OCI-LY3 (cell line): ENCODE measurements around the gene BABAM2.

Source experiments
- H2AFZ ChIP-seq: fragments of 200-600, 300-600 bp; shearing (Covaris generic); 2 replicates; pipeline ENCODE4 v1.6.0; 2014; ENCODE audit warnings: antibody characterized with exemption, low read depth, low read length
- H3K27ac ChIP-seq: fragments of 200-600, 300-600 bp; sonication (generic); 2 replicates; pipeline ENCODE4 v1.5.1; 2014; ENCODE audit warnings: mild to moderate bottlenecking, low read length, moderate library complexity, mixed read lengths
- H3K27me3 ChIP-seq: fragments of 200-600, 300-600 bp; sonication (generic); 2 replicates; pipeline ENCODE4 v1.6.1; 2014; ENCODE audit warnings: low read depth, low read length, mixed read lengths
- H3K36me3 ChIP-seq: fragments of 200-600, 300-600 bp; sonication (generic); replicated peaks from 2 replicates; pipeline ENCODE3; 2014; ENCODE audit warnings: low read depth, low read length, mixed read lengths
- H3K4me1 ChIP-seq: fragments of 300-600, 200-600 bp; sonication (generic); 2 replicates; pipeline ENCODE4 v1.6.1; 2014; ENCODE audit warnings: low read length, mixed read lengths
- H3K4me2 ChIP-seq: fragments of 200-600, 300-600 bp; sonication (generic); 2 replicates; pipeline ENCODE4 v1.6.1; 2014; ENCODE audit warnings: low read length, mixed read lengths
- H3K4me3 ChIP-seq: fragments of 300-600, 200-600 bp; sonication (generic); 2 replicates; pipeline ENCODE4 v1.5.1; 2014; ENCODE audit warnings: antibody characterized with exemption, mild to moderate bottlenecking, low read length, moderate library complexity
- H3K79me2 ChIP-seq: fragments of 300-600, 200-600 bp; shearing (Covaris generic); 2 replicates; pipeline ENCODE4 v1.6.1; 2014; ENCODE audit warnings: mild to moderate bottlenecking, low read length, mixed read lengths
- H3K9ac ChIP-seq: fragments of 300-600, 200-600 bp; shearing (Covaris generic); 2 replicates; pipeline ENCODE4 v1.6.0; 2014; ENCODE audit warnings: mild to moderate bottlenecking, low read length, moderate library complexity
- H3K9me3 ChIP-seq: fragments of 200-600, 300-600 bp; shearing (Covaris generic); 2 replicates; pipeline ENCODE4 v1.6.1; 2014; ENCODE audit warnings: low read length, mixed read lengths; ENCODE audit not compliant: insufficient read depth
- H4K20me1 ChIP-seq: fragments of 200-600, 300-600 bp; sonication (generic); 2 replicates; pipeline ENCODE4 v1.6.1; 2016; ENCODE audit warnings: low read length, mixed read lengths; ENCODE audit not compliant: insufficient read depth
- EZH2phosphoT487 ChIP-seq: fragments of 200-600 bp; shearing (Covaris generic); IDR thresholded peaks from 2 replicates; pipeline ENCODE4 v1.6.1; 2018; ENCODE audit warnings: antibody characterized with exemption, mixed run types, low read depth
- TF ChIP-seq, protein P1 (sequence below): fragments of 200-600, 300-600 bp; sonication (generic); IDR thresholded peaks from 2 replicates; pipeline ENCODE4 v1.5.1; 2014; ENCODE audit warnings: antibody characterized with exemption, low read length, low read depth

Gene BABAM2

GRCh38 chr2:28098501-28099225 is 208.1 kb downstream of the BABAM2 start:
- Histone ChIP-seq H3K4me1 (no peaks in the 10 kb centered on the region), H3K9ac (no peak overlapping the region), H4K20me1 (no peaks in the 10 kb centered on the region), H3K27ac (no peak overlapping the region), H3K27me3 (no peaks in the 10 kb centered on the region), H3K79me2 (no peaks in the 10 kb centered on the region), H3K9me3 (no peaks in the 10 kb centered on the region), H2AFZ (no peak overlapping the region), H3K4me2 (no peak overlapping the region), H3K4me3 (no peak overlapping the region), H3K36me3 (no peaks in the 10 kb centered on the region)
- TF ChIP-seq, protein P1, sequence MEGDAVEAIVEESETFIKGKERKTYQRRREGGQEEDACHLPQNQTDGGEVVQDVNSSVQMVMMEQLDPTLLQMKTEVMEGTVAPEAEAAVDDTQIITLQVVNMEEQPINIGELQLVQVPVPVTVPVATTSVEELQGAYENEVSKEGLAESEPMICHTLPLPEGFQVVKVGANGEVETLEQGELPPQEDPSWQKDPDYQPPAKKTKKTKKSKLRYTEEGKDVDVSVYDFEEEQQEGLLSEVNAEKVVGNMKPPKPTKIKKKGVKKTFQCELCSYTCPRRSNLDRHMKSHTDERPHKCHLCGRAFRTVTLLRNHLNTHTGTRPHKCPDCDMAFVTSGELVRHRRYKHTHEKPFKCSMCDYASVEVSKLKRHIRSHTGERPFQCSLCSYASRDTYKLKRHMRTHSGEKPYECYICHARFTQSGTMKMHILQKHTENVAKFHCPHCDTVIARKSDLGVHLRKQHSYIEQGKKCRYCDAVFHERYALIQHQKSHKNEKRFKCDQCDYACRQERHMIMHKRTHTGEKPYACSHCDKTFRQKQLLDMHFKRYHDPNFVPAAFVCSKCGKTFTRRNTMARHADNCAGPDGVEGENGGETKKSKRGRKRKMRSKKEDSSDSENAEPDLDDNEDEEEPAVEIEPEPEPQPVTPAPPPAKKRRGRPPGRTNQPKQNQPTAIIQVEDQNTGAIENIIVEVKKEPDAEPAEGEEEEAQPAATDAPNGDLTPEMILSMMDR: no peak
- no peak for TF ChIP-seq EZH2phosphoT487

- TF ChIP-seq, protein P1: no peak
- no peak for TF ChIP-seq EZH2phosphoT487
- Histone ChIP-seq H2AFZ (no peak overlapping the region), H3K4me1 (no peaks in the 10 kb centered on the region), H4K20me1 (no peaks in the 10 kb centered on the region), H3K9ac (no peak overlapping the region), H3K36me3 (no peaks in the 10 kb centered on the region), H3K4me2 (no peak overlapping the region), H3K9me3 (no peaks in the 10 kb centered on the region), H3K79me2 (no peaks in the 10 kb centered on the region), H3K4me3 (no peak overlapping the region), H3K27ac (no peak overlapping the region), H3K27me3 (no peaks in the 10 kb centered on the region)
Observed at GRCh38 chr2:28101123-28101522, 210.6 kb downstream of the BABAM2 start.

GRCh38 chr2:28101892-28102291 is 211.4 kb downstream of the BABAM2 start:
- no peak overlapping the region for H3K4me2 ChIP-seq
- H3K79me2 ChIP-seq: no peaks in the 10 kb centered on the region
- no peaks in the 10 kb centered on the region for H3K36me3 ChIP-seq
- TF ChIP-seq, protein P1: no peak
- no peak for TF ChIP-seq EZH2phosphoT487
- no peak overlapping the region for H3K9ac ChIP-seq
- no peaks in the 10 kb centered on the region for H3K9me3 ChIP-seq
- no peaks in the 10 kb centered on the region for H4K20me1 ChIP-seq
- no peak overlapping the region for H3K4me3 ChIP-seq
- no peaks in the 10 kb centered on the region for H3K27me3 ChIP-seq
- H3K4me1 ChIP-seq: no peaks in the 10 kb centered on the region
- H3K27ac ChIP-seq: no peak overlapping the region
- H2AFZ ChIP-seq: no peak overlapping the region

DNA sequence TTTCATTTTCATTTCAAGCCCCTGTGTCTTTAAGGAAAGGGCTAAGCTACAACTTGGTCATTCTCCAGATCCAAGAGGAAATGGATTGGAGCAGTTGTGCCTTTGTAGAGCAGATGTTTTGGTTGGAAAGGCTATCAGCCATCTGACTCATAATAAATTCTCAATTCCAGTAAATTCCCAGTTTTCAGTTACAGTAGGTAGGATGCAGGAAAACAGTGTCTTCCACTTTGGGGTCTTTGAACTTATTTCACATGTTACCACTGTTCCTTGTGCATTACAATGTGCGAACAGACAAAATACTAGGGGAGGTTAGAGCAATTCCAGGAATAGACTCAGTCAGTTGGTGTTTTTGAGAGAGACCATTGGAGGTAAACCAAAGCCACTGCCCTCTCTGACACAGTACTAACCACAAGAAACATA is 211.9 kb downstream of the BABAM2 start:
- Histone ChIP-seq H3K27ac (no peak overlapping the region), H4K20me1 (no peaks in the 10 kb centered on the region), H3K79me2 (no peaks in the 10 kb centered on the region), H2AFZ (no peak overlapping the region), H3K4me2 (no peak overlapping the region), H3K4me1 (no peaks in the 10 kb centered on the region), H3K9me3 (no peaks in the 10 kb centered on the region), H3K27me3 (no peaks in the 10 kb centered on the region), H3K36me3 (no peaks in the 10 kb centered on the region), H3K4me3 (no peak overlapping the region), H3K9ac (no peak overlapping the region)
- TF ChIP-seq EZH2phosphoT487: no peak
- TF ChIP-seq, protein P1: no peak
